HepG2 (cell line): ENCODE data around the gene CA6. TPM values are rescaled to one million over a fixed set of nuclear protein-coding genes. Genes with fewer than 3 reads are reported as not detected.

Experiments used
- AHDC1 ChIP-seq: sonication (generic); formaldehyde crosslinking; IDR thresholded peaks from 2 replicates; pipeline ENCODE4 v1.5.1; 2020; ENCODE audit warnings: mild to moderate bottlenecking, missing genetic modification reagents, borderline replicate concordance
- ATF7-NPFF ChIP-seq: sonication (generic); formaldehyde crosslinking; IDR thresholded peaks from 2 replicates; pipeline ENCODE4 v1.8.1; 2023; ENCODE audit warnings: mild to moderate bottlenecking, low read depth, missing genetic modification reagents, moderate library complexity
- CREB1 ChIP-seq, 2 experiments: fragments of 450-650 bp in 1 of 2; IDR thresholded peaks; 2 replicates each; pipeline ENCODE4 v1.6.1; 2016 to 2017; ENCODE audit warnings: control low read depth in 1 of 2, mild to moderate bottlenecking in 1 of 2, missing compliant biosample characterization in 1 of 2, missing genetic modification characterization in 1 of 2
- EHMT2 ChIP-seq: fragments of 200-600 bp; sonication (generic); IDR thresholded peaks from 2 replicates; pipeline ENCODE4 v1.7.0; 2017; ENCODE audit warnings: antibody characterized with exemption, low read depth, low read length, borderline replicate concordance
- HNRNPL ChIP-seq: fragments of 200-400 bp; formaldehyde crosslinking; IDR thresholded peaks from 2 replicates; pipeline ENCODE4 v1.6.1; 2017; ENCODE audit warnings: mild to moderate bottlenecking, low read depth, low read length
- NR2C2 ChIP-seq: sonication (generic); formaldehyde crosslinking; IDR thresholded peaks from 2 replicates; pipeline ENCODE4 v1.4.0; 2020; ENCODE audit warnings: missing genetic modification reagents, mild to moderate bottlenecking, moderate library complexity, borderline replicate concordance
- SAP130 ChIP-seq: IDR thresholded peaks from 2 replicates; pipeline ENCODE4 v1.6.1; 2016; ENCODE audit warnings: low read depth
- SP5 ChIP-seq: IDR thresholded peaks from 2 replicates; pipeline ENCODE4 v1.6.1; 2016; ENCODE audit warnings: low read depth, borderline replicate concordance
- TCF7 ChIP-seq: sonication (generic); IDR thresholded peaks from 2 replicates; pipeline ENCODE4 v1.6.1; 2016; ENCODE audit warnings: antibody characterized with exemption, low read depth
- TGIF2 ChIP-seq: IDR thresholded peaks from 2 replicates; pipeline ENCODE4 v1.6.1; 2016; ENCODE audit warnings: control low read depth, missing compliant biosample characterization
- THAP8 ChIP-seq: sonication (generic); formaldehyde crosslinking; IDR thresholded peaks from 2 replicates; pipeline ENCODE4 v1.5.1; 2020; ENCODE audit warnings: missing genetic modification reagents, mild to moderate bottlenecking, borderline replicate concordance
- ZFY ChIP-seq: sonication (generic); formaldehyde crosslinking; IDR thresholded peaks from 2 replicates; pipeline ENCODE4 v1.4.0; 2020; ENCODE audit warnings: missing genetic modification reagents
- ZNF260 ChIP-seq: sonication (generic); formaldehyde crosslinking; IDR thresholded peaks from 2 replicates; pipeline ENCODE4 v1.4.0; 2020; ENCODE audit warnings: missing genetic modification reagents, low read depth, mild to moderate bottlenecking, borderline replicate concordance
- ZNF274 ChIP-seq: sonication (generic); formaldehyde crosslinking; IDR thresholded peaks from 2 replicates; pipeline ENCODE4 v1.5.1; 2020; ENCODE audit warnings: mild to moderate bottlenecking, missing genetic modification reagents
- ZNF557 ChIP-seq: sonication (generic); formaldehyde crosslinking; IDR thresholded peaks from 2 replicates; pipeline ENCODE4 v1.4.0; 2020; ENCODE audit warnings: missing genetic modification reagents
- polyA plus RNA-seq, 8 experiments: library from polyadenylated mRNA; depleted of rRNA in 3 of 8; stranded (reverse) in 7 of 8; unstranded in 1 of 8; fragments of >200 nt; fragmentation: Illumina TruSeq in 4 of 8; extraction: Trizol in 4 of 8; gene quantifications; 2 replicates each; pipeline versions ENCODE4 v1.2.1 to v1.2.3, GENCODE V29; 2011 to 2016; ENCODE audit warnings: low read depth in 4 of 8, missing spikeins in 1 of 8, mixed read lengths in 1 of 8; ENCODE audit not compliant: insufficient read depth in 1 of 8
- total RNA-seq, 5 experiments: library from RNA; depleted of rRNA; stranded (reverse); fragments of >200 nt; fragmentation: Illumina TruSeq; extraction: Trizol; gene quantifications; 2 replicates each; pipeline ENCODE4 v1.2.3, GENCODE V29; 2016; ENCODE audit warnings: low read depth in 1 of 5
- TF ChIP-seq, protein P1 (sequence below): IDR thresholded peaks from 2 replicates; pipeline ENCODE4 v1.6.1; 2018; ENCODE audit warnings: missing genetic modification reagents, mild to moderate bottlenecking, missing compliant biosample characterization

Gene CA6
- total and polyA plus RNA-seq, 2 of the 13 experiments (the other 11 are each of a cell fraction or from before 2014, with no cell fraction given) = not detected

- TF ChIP-seq AHDC1 (CRISPR knock-in tag) (peak; percentile 77; the same call in 1 of the 2 replicates), HNRNPL (no peak), ZNF557 (0 out of 2 replicates have a peak, but pooled peaks have one; percentile 61), TCF7 (peak; percentile 26; the same call in 1 of the 2 replicates), SP5 (peak; percentile 25; the same call in 1 of the 2 replicates), ATF7-NPFF (no peak), SAP130 (CRISPR knock-in tag) (peak; percentile 88), NR2C2 (CRISPR knock-in tag) (0 out of 2 replicates have a peak, but pooled peaks have one; percentile 14), ZNF260 (CRISPR knock-in tag) (no peak), ZNF274 (CRISPR knock-in tag) (peak; percentile 73; the same call in 1 of the 2 replicates), ZFY (peak; percentile 23; the same call in 1 of the 2 replicates), EHMT2 (peak; percentile 24; the same call in 1 of the 2 replicates), CREB1 (IDR thresholded peaks at IDR 0.05) (no peak), CREB1 (CRISPR knock-in tag; IDR thresholded peaks at IDR 0.05) (peak; percentile 61; the same call in 1 of the 2 replicates), THAP8 (no peak), TGIF2 (CRISPR knock-in tag) (peak; percentile 64)
- TF ChIP-seq, protein P1, sequence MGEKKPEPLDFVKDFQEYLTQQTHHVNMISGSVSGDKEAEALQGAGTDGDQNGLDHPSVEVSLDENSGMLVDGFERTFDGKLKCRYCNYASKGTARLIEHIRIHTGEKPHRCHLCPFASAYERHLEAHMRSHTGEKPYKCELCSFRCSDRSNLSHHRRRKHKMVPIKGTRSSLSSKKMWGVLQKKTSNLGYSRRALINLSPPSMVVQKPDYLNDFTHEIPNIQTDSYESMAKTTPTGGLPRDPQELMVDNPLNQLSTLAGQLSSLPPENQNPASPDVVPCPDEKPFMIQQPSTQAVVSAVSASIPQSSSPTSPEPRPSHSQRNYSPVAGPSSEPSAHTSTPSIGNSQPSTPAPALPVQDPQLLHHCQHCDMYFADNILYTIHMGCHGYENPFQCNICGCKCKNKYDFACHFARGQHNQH (CRISPR knock-in tag) = peak; percentile 64; the same call in 1 of the 2 replicates
Observed at GRCh38 chr1:8913457-8913856, 32.2 kb upstream of the CA6 start (continued).
